Glomerular visceral epithelial cell (primary cell): ENCODE measurements around the gene MARF1.
"Not testable (repeated sequence)": the region's sequence is repeated elsewhere in the genome, so short reads cannot be mapped to it uniquely, and the experiment has no call there.

Experiments
- DNase-seq: peaks from one replicate; pipeline ENCODE4 v3.0.0-alpha.2; 2016; ENCODE audit errors: extremely low spot score

MARF1 gene

DNA sequence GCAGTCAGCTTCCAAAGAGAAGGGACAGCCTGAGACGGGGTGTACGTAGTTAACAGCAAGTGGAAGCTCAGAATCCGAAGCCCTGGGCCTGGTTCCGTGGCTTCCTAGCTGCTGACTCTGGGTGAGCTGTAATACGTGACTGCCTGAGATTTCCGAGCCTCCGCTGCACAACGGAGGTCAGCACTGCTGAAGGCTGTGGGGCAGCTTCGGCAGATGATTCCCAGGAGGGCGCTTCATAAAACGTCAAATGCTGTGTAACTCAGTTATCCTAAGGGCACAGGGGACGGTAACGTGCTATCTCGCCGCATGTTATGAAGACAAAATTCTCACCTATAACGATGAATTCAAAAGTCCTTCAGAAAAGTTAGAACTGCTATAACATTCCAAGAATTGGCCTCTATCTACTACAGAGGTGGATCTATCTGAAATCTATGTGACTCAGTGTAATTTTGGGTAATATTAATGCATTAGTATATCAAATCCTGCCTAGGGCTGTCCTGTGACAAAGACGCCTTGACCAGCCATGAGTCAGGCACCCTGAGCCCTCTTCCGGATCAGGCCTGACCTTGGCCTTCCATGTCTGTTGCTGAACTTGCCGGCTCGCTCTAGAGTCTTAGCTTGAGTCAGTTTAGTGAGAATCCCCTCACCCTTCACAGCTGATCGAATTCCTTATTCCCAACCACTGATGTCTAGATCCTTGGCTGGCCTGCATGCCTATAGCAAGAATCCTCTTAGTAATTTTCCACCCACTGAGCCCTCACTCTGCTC is 43.5 kb downstream of the MARF1 start:
- no peak for DNase-seq

GRCh38 chr16:15598648-15599190 is 44.2 kb downstream of the MARF1 start:
- DNase-seq = no peak

DNA sequence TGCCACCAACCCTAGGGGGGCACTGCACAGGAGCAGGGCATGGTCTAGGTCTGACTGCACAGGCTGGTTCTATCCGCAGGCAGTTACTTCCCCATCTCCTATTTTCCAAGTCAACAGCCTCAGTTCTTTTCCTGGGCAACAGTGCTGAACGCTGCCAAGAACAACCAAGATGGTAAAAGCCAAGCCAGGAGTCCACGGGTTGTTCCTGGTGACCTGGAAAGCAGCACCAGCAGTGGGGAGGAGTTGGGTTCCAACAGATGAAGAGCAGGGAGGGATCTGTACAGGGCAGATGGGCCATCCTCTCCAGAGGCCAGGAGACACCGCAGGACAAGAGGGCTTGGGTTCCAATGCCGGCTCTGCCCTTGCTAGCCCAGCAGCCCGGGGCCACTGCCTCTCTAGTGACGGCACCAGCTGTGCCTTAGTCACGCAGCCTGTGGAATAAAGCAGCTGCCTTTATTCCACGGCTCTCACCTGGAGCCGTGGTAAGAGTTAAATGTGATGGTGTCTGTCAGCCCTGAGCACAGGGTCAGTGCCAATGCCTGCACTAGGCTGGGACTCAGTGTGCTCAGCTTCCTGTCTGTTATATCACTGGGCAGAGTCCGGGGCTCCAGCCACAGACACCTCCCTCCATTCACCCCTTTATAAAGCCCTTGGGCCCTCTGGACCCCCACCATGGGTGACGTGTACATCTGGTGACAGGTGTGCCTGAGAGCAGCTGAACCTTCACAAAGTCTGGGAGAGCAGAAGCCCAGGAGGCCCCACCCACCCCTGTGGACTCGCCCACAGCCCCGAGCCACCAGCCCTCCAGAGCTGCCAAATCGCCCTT is 44.9 kb downstream of the MARF1 start:
- DNase-seq = no peak

DNA sequence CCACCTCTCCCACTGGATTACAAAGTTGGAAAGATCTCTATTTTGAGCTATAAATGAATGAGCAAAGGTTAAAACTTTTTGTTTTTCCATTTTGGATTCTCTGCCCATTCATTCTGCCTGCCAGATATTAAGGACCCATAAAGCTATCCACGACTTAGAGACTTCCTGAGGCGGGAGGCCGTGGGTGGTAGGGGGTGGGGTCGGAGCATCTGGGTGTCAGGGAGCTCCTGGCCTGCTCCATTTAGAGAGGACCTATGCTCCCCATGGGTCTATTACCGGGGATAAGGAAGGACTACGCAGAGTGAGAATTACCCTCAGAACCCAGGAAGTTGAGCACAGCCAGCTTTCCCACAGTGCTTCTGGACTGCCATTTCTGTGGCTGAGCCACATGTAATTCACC is 45.8 kb downstream of the MARF1 start:
- no peak for DNase-seq

DNA sequence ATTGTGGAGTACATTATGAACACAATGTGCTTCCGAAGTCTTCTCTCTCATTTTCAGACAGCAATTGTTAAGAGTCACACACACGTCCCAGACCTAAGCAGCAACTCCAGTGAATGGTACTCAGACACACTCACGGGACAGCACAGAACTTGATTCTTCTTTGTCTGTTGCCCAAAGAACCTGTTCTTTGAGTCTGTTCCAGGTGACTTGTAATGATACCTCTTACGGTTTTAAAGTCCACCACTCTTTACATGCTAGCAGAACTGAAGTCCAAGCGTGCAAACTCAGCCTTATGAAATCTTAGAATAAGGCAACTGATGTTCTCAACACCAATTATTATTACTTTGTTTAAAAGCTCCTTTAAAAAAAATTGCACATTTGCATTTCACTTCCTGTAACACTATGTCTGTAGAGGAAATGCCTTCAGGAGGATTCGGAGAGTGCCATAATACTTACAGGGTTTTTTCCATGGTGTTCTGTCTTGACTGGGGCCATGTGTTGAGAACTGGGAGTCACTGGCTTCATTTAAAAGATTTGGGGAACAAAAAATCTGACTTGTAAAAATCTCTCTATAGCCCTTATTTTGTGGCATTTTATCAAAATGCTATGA is 48.1 kb downstream of the MARF1 start:
- DNase-seq = no peak

DNA sequence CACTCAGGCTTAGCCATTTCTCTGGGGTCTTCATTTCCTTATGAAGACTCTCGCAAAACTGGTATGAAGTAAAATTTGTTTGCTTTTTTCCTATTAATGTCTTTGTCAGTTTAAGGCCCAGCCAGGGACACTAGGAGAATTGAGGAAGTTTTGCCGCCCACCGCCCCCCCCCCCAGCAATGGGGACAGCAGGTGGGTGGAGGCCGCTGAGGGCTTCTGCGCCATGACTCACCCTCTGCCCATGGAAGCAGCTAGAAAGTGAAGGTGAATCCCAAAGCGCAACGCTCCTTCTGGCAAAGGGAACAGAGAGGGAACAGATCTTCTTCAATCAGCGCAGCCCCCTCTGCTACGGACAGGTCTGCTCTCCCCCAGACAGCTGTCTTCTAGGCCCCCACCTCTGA is 49.7 kb downstream of the MARF1 start:
- DNase-seq = no peak

DNA sequence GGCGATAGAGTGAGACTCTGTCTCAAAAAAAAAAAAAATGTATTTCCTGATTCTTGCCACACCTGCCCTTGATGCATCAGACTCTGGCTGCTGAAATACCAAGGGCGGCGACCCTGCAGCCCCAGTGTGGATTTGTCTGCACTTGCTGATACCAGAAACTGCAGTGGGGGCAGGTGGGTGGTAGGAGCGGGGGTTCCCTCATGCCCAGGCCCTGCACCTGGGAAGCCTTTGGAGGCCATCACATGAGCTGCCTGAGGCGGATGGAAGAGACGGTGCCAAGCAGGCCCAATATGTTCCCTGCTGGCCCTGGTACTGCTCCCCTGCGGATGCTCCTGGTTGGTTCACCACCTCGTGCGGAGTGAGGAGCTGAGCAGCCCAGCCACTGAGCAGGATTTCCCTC is 50.6 kb downstream of the MARF1 start:
- no peak for DNase-seq

DNA sequence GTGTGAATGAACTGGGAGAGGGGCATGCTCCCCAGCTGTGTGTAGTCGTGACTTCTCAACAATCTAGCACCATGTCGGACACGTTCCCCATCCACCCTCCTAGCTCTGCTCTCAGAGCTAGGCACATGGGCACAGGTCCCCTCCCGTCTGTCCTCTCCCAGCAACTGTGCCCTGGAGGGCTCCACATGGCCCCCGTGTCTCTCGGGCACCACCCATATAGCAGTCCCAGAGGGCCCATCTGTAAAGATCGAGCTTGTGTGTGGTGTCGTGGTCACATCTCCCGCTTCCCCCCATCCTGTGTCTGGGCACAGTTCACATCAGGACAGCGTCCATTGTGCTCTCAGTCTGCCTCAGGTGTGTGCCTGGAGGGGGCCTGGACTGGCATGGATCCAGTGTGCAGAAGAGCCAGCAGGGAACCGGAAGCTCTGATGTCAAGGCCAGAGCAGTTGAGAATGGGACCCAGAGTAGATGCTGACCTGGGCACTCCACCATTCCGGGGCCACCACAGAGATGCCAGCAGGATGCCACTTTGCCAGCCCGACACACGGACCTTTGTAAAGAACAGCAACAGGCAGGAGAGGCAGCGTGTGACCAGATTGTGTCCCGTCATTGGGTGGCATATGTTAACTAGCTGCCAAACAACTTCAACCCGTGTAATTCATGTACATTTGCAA is 55.7 kb downstream of the MARF1 start:
- DNase-seq = no peak

- DNase-seq = no peak
Measured at GRCh38 chr16:15586716-15587115, 56.2 kb downstream of the MARF1 start.

DNA sequence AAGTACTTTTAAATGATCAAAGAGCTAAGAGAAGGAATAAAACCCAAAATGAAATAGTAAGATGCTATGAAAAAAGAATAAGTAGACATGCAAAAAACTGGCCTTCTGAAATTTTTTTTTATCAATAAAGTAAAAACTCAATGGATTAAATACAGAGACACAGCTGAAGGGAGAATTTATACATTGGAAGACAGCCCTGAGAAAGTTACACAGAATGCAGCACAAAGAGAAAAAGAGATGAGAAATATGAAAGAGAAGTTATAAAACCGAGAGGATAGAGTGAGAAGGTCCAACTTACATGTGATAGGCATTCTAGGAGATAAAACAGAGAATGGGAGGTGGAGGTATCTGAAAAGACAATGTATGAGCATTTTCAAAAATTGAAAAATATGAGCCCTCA is 57.0 kb downstream of the MARF1 start:
- no peak for DNase-seq

- no peak for DNase-seq
Measured at GRCh38 chr16:15583526-15583925, 59.4 kb downstream of the MARF1 start.

- no peak for DNase-seq
Measured at GRCh38 chr16:15581127-15581815, 61.7 kb downstream of the MARF1 start.

GRCh38 chr16:15578824-15579223 is 64.1 kb downstream of the MARF1 start:
- no peak for DNase-seq

GRCh38 chr16:15576960-15577958 is 65.7 kb downstream of the MARF1 start:
- no peak for DNase-seq

DNA sequence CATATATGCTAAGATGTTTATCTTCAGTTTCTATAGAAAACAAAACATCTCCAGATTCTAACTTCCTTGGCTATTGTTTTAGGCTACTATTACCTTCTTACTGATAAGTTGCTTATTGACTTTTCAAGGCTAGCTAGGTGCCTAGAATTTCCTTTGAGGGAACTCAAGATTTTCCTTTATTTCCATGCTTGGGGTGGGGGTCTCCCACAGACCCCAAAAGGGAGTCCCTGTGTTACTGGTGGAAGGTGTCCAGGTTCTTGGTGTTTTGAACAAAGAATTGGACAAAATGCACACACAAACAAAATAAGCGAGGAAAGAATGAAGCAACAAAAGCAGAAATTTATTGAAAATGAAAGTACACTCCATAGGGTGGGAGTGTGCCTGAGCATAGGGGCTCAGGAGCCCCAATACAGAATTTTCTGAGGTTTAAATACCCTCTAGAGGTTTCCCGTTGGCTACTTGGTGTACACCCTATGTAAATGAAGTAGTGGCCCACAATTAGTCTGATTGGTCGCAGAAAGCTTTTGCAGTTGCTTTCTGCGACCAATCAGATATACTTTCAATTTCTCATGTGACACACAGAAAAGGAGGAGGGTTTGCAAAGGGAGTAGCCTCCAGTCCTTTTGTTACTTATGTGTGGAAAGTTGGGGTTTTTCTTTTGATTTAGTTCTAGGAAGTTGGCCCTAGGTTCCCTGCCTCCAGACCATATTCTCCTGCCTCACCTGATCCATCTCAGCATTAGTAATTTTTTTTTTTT is 67.5 kb downstream of the MARF1 start:
- no peak for DNase-seq

- no peak for DNase-seq
Measured at GRCh38 chr16:15574614-15574948, 68.4 kb downstream of the MARF1 start.

GRCh38 chr16:15573896-15574613 is 68.9 kb downstream of the MARF1 start:
- DNase-seq = not testable (repeated sequence)

GRCh38 chr16:15573274-15573895 is 69.6 kb downstream of the MARF1 start:
- no peak for DNase-seq
